ENCODE measurements around the gene RAB7B.

GRCh38 chr1:206012086-206012859 is 9.1 kb upstream of the RAB7B start:
- TF ChIP-seq EZH2 (IDR thresholded peaks at IDR 0.05; ENCODE audit: insufficient read depth, poor library complexity, severe bottlenecking) (no peak), EZH2phosphoT487 (IDR thresholded peaks at IDR 0.05; ENCODE audit: insufficient read depth, low read depth) (no peak)

Measured in GM23248 (cell line).